Activated CD4-positive, alpha-beta memory T cell treated with anti-CD3 and anti-CD28 coated beads, Interleukin-2, amount 10 ng/mL, durations not matched to agents 7 days and 5 days (primary cell): ENCODE data around the gene GPX2. TPM values are rescaled to one million over a fixed set of nuclear protein-coding genes. Genes with fewer than 3 reads are reported as not detected.
A peak's percentile ranks its signal among the peaks of the same experiment; 100 is the strongest.

Experiments used
- CTCF ChIA-PET: fragments of 350-600 bp; sonication (Branson Sonifier 250); formaldehyde crosslinking; loops from one replicate; lab custom pipeline; 2021; ENCODE audit warnings: antibody characterized with exemption, inconsistent platforms; lab: Charles Lee
- POLR2A ChIA-PET: fragments of 350-600 bp; sonication (Branson Sonifier 250); formaldehyde crosslinking; loops from one replicate; lab custom pipeline; 2021; ENCODE audit warnings: antibody characterized with exemption; lab: Charles Lee
- DNase-seq: peaks from one replicate; pipeline ENCODE4 v3.0.0-alpha.2; 2020
- H3K27ac Mint-ChIP-seq: one replicate; pipeline ENCODE4 v1.8.0; 2021; ENCODE audit warnings: mild to moderate bottlenecking, mixed read lengths
- H3K27me3 Mint-ChIP-seq: one replicate; pipeline ENCODE4 v1.8.0; 2021; ENCODE audit warnings: mixed read lengths
- H3K36me3 Mint-ChIP-seq: one replicate; pipeline ENCODE4 v1.8.0; 2021; ENCODE audit warnings: low read depth, mixed read lengths
- H3K4me1 Mint-ChIP-seq: one replicate; pipeline ENCODE4 v1.8.0; 2021; ENCODE audit warnings: mixed read lengths
- H3K4me3 Mint-ChIP-seq: one replicate; pipeline ENCODE4 v1.8.0; 2021; ENCODE audit warnings: mild to moderate bottlenecking, mixed read lengths
- H3K9me3 Mint-ChIP-seq: one replicate; pipeline ENCODE4 v1.8.0; 2021; ENCODE audit warnings: mixed read lengths
- total RNA-seq, 2 experiments: library from RNA; stranded (reverse); gene quantifications; one replicate each; pipeline ENCODE4 v1.2.3, GENCODE V29; 2021

The GPX2 gene
- not detected for total RNA-seq

DNA sequence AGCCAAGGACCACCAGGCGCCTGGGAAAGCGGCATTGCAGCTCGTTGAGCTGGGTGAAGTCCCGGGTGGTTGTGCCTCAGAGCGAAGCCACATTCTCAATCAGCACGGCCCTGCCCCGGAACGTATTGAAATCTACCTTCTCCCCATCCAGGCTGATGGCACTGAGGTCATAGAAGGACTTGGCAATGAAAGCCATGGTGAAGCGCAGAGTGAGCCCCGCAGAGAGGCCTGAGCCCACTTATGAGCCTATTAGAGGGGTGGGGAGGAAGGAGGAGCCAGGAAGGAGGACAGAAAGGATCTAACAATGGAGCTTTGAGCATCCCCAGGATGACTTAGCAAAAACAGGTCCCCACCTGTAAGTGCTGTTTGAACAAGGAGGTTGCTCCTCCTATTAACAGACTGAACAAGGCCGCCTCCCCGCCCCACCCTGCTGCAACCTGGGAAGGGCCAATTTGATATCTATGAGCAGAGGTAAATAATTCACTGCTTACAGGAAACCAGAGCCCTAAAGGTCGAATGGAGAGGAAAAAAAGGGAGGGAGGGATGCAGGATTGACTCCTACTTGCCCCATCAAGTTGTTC is at the start of gene GPX2:
GPX2 (minus strand) TSS at position 215 of the 581 bp plus-strand sequence; CDS start at position 196, 19 bp downstream.
- CTCF ChIA-PET = interaction anchor here (0.9 kb wide), 1 partner anchor 49 kb away, joined by 6 read pairs; no protein-coding TSS in a partner anchor
- POLR2A ChIA-PET = interaction anchor here (1.9 kb wide), 1 partner anchor 28 kb away, joined by 4 read pairs; no protein-coding TSS in a partner anchor
- Mint-ChIP-seq H3K9me3 (no peaks in the 10 kb centered on the region), H3K27ac (no peak within 1 kb of the TSS), H3K27me3 (no peaks in the 10 kb centered on the region), H3K4me1 (peaks cover 29% of the 10 kb centered on the region), H3K36me3 (peaks cover 45% of the 10 kb centered on the region), H3K4me3 (no peak within 1 kb of the TSS)
- no peak for DNase-seq

DNA sequence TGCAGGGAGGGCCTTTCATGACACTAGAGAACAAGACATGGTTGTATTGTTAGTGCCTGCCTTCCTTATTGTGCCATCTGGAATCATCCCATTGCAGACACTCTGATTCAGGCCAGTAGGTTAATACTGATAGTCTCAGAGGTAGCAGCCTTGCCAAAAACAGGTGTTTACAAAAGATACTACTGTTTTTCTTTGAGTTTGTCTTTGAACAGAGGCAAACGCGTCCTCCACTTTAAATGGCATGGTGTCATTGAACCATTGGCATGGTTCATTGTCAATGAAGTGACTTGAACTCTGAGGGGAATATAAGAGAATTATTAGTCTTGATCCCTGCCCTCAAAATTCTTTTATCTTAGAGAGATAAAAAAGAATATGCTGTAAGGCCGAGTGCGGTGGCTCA is 48.4 kb upstream of the GPX2 start:
- DNase-seq = no peak
- peaks cover 65% of the 10 kb centered on the region for H3K4me1 Mint-ChIP-seq
- H3K9me3 Mint-ChIP-seq = no peaks in the 10 kb centered on the region
- H3K36me3 Mint-ChIP-seq = peaks cover 23% of the 10 kb centered on the region
- H3K4me3 Mint-ChIP-seq = no peak overlapping the region
- H3K27ac Mint-ChIP-seq = peak overlapping the region; percentile 78
- ChIA-PET CTCF (no interaction called here), POLR2A (interaction anchor here (0.9 to 2.1 kb wide), 4 partner anchors 29 to 420 kb away, joined by 3 to 6 read pairs (median 4); partner anchors contain the start of gene MAX)
- peaks cover 3% of the 10 kb centered on the region for H3K27me3 Mint-ChIP-seq

DNA sequence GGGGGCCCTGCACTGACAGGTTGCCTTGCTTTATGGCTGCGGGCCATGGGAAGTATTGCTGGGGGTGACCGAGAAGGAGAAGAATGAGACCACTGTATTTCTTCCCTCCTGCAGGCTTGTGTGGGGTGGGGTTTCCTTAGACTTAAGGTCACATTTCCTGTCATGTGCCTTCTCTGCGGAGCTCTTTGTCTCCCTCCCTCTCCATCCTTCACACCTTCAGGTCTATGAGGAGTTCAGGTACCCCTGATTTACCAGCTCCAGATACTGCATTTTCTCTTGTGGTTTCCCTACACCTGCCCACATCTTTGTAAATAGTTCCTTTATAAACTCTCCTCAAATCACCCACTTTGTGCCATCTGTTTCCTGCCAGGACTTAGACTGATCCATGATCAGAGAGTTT is 47.8 kb upstream of the GPX2 start:
- peak overlapping the region; percentile 5 for H3K4me3 Mint-ChIP-seq
- POLR2A ChIA-PET = interaction anchor here (0.9 to 2.1 kb wide), 4 partner anchors 29 to 421 kb away, joined by 3 to 6 read pairs (median 4); partner anchors contain the start of gene MAX
- peak overlapping the region; percentile 78 for H3K27ac Mint-ChIP-seq
- H3K9me3 Mint-ChIP-seq = no peaks in the 10 kb centered on the region
- peaks cover 66% of the 10 kb centered on the region for H3K4me1 Mint-ChIP-seq
- H3K27me3 Mint-ChIP-seq = peaks cover 6% of the 10 kb centered on the region
- CTCF ChIA-PET = interaction anchor here (1.9 kb wide), 1 partner anchor 30 kb away, joined by 6 read pairs; no protein-coding TSS in a partner anchor
- no peak for DNase-seq
- peaks cover 23% of the 10 kb centered on the region for H3K36me3 Mint-ChIP-seq

DNA sequence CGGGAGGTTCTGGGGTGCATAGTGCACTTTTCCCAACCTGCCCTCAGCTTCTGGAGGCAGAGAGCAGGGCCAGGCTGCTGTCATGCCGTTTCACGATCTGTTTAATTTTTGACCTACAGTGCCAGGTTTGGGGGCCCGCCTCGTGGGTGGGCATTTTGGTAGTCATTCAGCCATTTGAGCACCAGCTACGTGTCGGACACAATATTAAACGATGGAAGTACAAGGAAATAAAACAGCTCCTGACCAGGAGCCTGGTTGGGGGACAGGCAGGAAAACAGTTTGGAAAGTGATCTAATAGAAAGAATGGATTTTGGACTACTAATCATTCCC is 44.9 kb upstream of the GPX2 start:
- peaks cover 61% of the 10 kb centered on the region for H3K4me1 Mint-ChIP-seq
- peak overlapping the region; percentile 86 for H3K27ac Mint-ChIP-seq
- H3K36me3 Mint-ChIP-seq = peaks cover 19% of the 10 kb centered on the region

DNA sequence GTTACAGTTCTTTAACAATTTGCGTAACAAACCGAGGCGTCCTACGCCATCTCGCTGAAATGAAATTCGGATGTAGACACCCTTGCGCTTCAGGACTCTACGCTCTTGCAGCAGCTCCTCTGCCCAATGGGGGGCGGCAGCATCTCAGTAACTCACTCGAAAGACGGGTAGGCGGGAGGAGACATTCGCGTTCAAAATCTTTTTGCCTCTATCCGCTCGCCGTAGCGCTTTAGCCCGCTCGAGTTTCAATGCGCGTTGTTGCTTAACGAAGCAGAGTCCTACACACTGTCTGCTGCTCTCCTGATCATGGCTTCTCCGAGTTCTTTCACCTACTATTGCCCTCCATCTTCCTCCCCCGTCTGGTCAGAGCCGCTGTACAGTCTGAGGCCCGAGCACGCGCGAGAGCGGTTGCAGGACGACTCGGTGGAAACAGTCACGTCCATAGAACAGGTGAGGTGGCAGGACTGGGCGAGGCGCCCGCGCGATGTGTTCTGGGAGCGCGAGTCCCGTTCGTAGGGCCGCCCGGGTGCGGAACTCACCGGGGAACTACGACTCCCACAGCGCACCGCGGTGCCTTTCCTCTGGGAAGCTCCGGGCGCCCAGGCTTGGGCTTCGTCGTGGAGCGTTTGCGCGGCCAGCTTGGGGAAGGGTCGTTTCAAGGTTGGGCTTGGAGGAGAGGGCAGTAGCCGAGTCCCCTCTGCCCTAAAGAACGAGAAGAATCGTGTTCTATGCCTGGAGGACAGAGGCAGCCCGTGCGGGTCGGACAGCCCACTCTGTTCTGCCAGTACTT is 44.3 kb upstream of the GPX2 start, which contains the start of gene FNTB:
FNTB (plus strand) TSS at position 248 of the 790 bp plus-strand sequence; CDS start at position 307, 59 bp downstream.
- peaks cover 27% of the 10 kb centered on the region for H3K27me3 Mint-ChIP-seq
- POLR2A ChIA-PET = interaction anchor here (0.6 to 1.9 kb wide), 15 partner anchors 11 to 941 kb away, joined by 3 to 11 read pairs (median 4); partner anchors contain the start of genes CHURC1 and MAX
- peak; percentile 94 for DNase-seq
- H3K4me3 Mint-ChIP-seq = peak within 1 kb of the TSS; percentile 92
- H3K4me1 Mint-ChIP-seq = peaks cover 55% of the 10 kb centered on the region
- peaks cover 19% of the 10 kb centered on the region for H3K36me3 Mint-ChIP-seq
- CTCF ChIA-PET = interaction anchor here (0.9 to 2.8 kb wide), 20 partner anchors 14 to 428 kb away, joined by 3 to 15 read pairs (median 4); partner anchors contain the start of gene MAX
- H3K9me3 Mint-ChIP-seq = no peaks in the 10 kb centered on the region
- H3K27ac Mint-ChIP-seq = peak within 1 kb of the TSS; percentile 86

More for the DNA sequence above, 44.9 kb upstream of the GPX2 start:
- Mint-ChIP-seq H3K27me3 (peaks cover 24% of the 10 kb centered on the region), H3K4me3 (peak overlapping the region; percentile 92), H3K9me3 (no peaks in the 10 kb centered on the region)
- ChIA-PET POLR2A (interaction anchor here (1.0 to 1.9 kb wide), 9 partner anchors 12 to 941 kb away, joined by 3 to 11 read pairs (median 4); partner anchors contain the start of gene MAX), CTCF (interaction anchor here (1.3 to 2.8 kb wide), 12 partner anchors 14 to 428 kb away, joined by 3 to 15 read pairs (median 5); no protein-coding TSS in a partner anchor)
- DNase-seq = no peak

DNA sequence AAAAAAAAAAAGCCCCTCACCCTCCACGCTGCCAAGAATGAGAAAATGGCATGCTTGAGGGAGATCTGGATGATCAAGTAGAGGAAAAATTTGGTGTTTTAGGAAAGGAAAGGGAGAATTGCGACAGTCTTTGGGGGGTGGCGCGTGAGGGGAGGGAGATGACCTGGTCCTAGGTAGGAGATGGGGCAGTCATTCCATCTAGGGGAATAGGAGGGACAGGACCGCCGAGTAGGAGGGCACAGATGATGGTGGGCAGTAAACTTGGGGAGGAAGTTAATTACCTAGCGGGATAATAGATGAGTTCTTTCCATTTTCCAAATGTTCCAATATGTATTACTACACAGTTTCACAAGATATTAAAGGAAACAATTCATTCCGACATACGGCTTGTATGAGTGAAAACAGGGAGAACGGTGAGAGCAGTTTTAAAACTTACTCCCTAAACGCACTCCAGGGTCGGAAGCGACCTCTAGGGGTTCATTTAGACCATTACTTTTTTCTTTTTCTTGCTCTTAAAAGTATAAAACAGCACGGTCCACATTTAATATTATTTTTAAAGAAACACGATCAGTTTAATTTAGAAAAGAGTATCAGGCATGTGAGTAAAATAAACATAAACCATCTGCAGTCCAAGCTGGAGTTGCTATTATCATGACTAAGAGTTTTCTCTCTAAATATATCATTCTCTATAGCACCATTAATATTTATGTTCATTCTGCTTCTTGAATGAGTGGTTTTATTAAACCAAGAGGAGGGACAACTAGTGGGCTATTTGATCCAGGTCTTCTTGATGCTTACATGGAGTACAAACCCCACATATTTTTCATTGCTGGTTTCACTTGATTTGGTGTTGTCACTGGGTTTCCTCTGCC is 41.1 kb upstream of the GPX2 start:
- peaks cover 28% of the 10 kb centered on the region for H3K4me1 Mint-ChIP-seq
- H3K36me3 Mint-ChIP-seq = peaks cover 2% of the 10 kb centered on the region
- ChIA-PET POLR2A (no interaction called here), CTCF (interaction anchor here (0.8 to 1.7 kb wide), 5 partner anchors 10 to 311 kb away, joined by 3 to 4 read pairs (median 3); no protein-coding TSS in a partner anchor)
- no peaks in the 10 kb centered on the region for H3K9me3 Mint-ChIP-seq
- DNase-seq = peak; percentile 44
- H3K27me3 Mint-ChIP-seq = peaks cover 32% of the 10 kb centered on the region
- H3K4me3 Mint-ChIP-seq = peak overlapping the region; percentile 44
- no peak overlapping the region for H3K27ac Mint-ChIP-seq

DNA sequence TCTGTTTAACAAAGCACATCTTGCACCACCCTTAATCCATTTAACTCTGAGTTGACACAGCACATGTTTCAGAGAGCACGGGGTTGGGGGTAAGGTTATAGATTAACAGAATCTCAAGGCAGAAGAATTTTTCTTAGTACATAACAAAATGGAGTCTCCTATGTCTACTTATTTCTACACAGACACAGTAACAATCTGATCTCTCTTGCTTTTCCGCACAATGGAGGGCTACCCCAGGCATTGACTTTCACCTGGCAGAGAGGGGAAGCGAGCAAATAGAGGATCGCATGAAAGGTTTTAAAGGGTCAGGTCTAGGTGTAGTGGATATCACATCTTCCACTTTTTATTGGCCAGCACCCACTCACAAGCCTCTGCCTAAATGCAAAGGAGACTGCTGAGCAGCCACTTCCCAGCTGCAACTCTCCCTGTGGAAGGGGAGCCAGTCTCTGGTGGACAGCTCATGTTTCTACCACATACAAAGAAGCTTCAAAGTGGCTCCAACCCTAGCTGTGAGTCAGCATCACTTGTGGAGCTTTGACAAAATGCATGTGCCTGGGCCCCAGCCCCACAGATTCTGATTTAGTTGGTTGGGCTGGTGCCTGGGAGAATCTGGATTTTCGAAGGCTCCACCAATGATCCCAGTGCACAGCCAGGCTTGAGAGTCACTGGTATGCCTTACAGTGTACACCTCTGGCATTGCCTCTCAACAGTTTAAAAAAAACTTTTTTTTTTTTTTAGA is 37.0 kb upstream of the GPX2 start:
- POLR2A ChIA-PET = no interaction called here
- H3K27me3 Mint-ChIP-seq = peaks cover 27% of the 10 kb centered on the region
- no peaks in the 10 kb centered on the region for H3K9me3 Mint-ChIP-seq

DNA sequence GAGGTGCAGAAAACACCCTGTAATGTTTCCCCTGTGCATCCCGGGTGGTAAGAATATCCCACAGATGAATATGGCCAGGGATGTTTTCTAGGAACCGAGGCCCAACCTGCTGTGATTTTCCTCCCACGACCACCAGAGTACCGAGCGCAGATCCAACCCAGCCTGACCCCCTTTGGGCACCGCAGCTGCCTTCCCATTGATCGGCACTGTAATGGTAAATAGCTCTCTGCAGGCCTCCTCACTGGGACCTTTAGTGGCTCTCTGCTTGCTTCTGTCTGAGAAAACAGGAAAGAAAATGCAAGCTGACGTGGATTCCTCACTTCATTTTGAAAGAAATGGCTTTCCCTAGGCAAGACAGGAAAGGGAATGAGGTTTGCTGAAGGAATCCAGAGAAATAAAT is 32.0 kb upstream of the GPX2 start:
- Mint-ChIP-seq H3K4me1 (peaks cover 7% of the 10 kb centered on the region), H3K27ac (no peak overlapping the region), H3K9me3 (no peaks in the 10 kb centered on the region), H3K4me3 (no peak overlapping the region), H3K27me3 (peaks cover 18% of the 10 kb centered on the region), H3K36me3 (no peaks in the 10 kb centered on the region)
- CTCF ChIA-PET = interaction anchor here (0.7 kb wide), 1 partner anchor 69 kb away, joined by 4 read pairs; no protein-coding TSS in a partner anchor
- POLR2A ChIA-PET = interaction anchor here (0.8 kb wide), 1 partner anchor 12 kb away, joined by 3 read pairs; the partner anchor contains the start of gene FNTB
- DNase-seq = no peak

More for the DNA sequence above, 37.0 kb upstream of the GPX2 start:
- no peak for DNase-seq
- CTCF ChIA-PET = no interaction called here
- no peak overlapping the region for H3K27ac Mint-ChIP-seq
- H3K4me3 Mint-ChIP-seq = no peak overlapping the region
- H3K36me3 Mint-ChIP-seq = no peaks in the 10 kb centered on the region
- peaks cover 7% of the 10 kb centered on the region for H3K4me1 Mint-ChIP-seq

DNA sequence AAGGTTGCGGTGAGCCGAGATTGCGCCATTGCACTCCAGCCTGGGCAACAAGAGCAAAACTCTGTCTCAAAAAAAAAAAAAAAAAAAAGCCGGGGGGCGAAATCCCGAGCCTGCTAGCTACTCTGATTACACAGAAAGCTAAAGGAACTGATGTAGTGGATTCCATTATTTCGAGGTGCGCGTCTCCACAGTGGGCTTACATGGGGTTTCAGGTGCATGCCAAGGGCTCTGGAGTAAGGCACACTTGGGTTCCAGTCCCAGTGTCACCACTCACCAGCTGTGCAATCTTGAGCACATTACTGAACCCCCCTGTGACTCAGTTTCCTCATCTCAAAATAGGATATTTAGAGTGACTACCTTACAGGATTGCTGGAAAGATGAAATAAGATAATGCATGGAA is 31.3 kb upstream of the GPX2 start:
- Mint-ChIP-seq H3K27ac (no peak overlapping the region), H3K9me3 (no peaks in the 10 kb centered on the region), H3K27me3 (peaks cover 16% of the 10 kb centered on the region), H3K4me1 (peaks cover 7% of the 10 kb centered on the region), H3K36me3 (no peaks in the 10 kb centered on the region), H3K4me3 (no peak overlapping the region)
- ChIA-PET CTCF (interaction anchor here (0.7 to 1.0 kb wide), 3 partner anchors 9 to 1001 kb away, joined by 3 read pairs; no protein-coding TSS in a partner anchor), POLR2A (no interaction called here)
- DNase-seq = no peak

DNA sequence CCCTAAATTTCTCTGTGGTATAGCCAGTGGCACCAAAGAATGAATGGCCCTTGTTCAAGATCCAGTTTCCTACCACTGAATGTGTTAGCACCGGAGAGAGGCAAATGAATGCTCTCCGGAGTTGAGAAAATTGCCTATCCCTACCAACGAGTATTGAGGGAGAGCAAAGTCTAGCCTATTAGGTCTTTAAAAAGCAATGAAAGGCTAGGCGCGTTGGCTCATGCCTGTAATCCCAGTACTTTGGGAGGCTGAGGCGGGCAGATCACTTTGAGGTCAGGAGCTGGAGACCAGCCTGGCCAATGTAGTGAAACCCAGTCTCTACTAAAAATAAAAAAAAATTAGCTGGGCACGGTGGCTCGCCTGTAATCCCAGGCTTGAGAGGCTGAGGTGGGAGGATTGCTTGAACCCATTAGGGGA is 30.5 kb upstream of the GPX2 start:
- no peak for DNase-seq
- Mint-ChIP-seq H3K36me3 (no peaks in the 10 kb centered on the region), H3K4me1 (peaks cover 7% of the 10 kb centered on the region)

More for the DNA sequence above, 30.5 kb upstream of the GPX2 start:
- H3K9me3 Mint-ChIP-seq = no peaks in the 10 kb centered on the region
- H3K4me3 Mint-ChIP-seq = peak overlapping the region; percentile 78
- POLR2A ChIA-PET = no interaction called here
- no peak overlapping the region for H3K27ac Mint-ChIP-seq
- peaks cover 16% of the 10 kb centered on the region for H3K27me3 Mint-ChIP-seq
- CTCF ChIA-PET = interaction anchor here (0.7 to 1.0 kb wide), 2 partner anchors 10 to 1002 kb away, joined by 3 read pairs; no protein-coding TSS in a partner anchor
